Measurements from ENCODE around the gene IGFBPL1.

DNA sequence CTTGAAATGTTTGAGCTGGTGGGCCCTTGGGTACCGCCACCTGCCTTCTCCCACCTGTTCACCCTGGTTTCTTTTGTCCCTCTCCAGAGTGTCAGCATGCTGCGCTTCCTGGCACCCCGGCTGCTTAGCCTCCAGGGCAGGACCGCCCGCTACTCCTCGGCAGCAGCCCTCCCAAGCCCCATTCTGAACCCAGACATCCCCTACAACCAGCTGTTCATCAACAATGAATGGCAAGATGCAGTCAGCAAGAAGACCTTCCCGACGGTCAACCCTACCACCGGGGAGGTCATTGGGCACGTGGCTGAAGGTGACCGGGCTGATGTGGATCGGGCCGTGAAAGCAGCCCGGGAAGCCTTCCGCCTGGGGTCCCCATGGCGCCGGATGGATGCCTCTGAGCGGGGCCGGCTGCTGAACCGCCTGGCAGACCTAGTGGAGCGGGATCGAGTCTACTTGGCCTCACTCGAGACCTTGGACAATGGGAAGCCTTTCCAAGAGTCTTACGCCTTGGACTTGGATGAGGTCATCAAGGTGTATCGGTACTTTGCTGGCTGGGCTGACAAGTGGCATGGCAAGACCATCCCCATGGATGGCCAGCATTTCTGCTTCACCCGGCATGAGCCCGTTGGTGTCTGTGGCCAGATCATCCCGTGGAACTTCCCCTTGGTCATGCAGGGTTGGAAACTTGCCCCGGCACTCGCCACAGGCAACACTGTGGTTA lies 28.4 kb downstream of the IGFBPL1 start:
- TF ChIP-seq POLR2A (IDR thresholded peaks at IDR 0.05), result no peak
- TF ChIP-seq, protein P1, sequence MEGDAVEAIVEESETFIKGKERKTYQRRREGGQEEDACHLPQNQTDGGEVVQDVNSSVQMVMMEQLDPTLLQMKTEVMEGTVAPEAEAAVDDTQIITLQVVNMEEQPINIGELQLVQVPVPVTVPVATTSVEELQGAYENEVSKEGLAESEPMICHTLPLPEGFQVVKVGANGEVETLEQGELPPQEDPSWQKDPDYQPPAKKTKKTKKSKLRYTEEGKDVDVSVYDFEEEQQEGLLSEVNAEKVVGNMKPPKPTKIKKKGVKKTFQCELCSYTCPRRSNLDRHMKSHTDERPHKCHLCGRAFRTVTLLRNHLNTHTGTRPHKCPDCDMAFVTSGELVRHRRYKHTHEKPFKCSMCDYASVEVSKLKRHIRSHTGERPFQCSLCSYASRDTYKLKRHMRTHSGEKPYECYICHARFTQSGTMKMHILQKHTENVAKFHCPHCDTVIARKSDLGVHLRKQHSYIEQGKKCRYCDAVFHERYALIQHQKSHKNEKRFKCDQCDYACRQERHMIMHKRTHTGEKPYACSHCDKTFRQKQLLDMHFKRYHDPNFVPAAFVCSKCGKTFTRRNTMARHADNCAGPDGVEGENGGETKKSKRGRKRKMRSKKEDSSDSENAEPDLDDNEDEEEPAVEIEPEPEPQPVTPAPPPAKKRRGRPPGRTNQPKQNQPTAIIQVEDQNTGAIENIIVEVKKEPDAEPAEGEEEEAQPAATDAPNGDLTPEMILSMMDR (IDR thresholded peaks at IDR 0.05), result no peak
